C4-2B (cell line): ENCODE measurements around the gene ATP8B2.

Experiments
- CTCF ChIP-seq: fragments of 450-650 bp; conservative IDR thresholded peaks from 2 replicates; pipeline ENCODE4 v1.5.1; 2017; ENCODE audit warnings: mild to moderate bottlenecking
- ZFX ChIP-seq: fragments of 450-650 bp; IDR thresholded peaks from 2 replicates; pipeline ENCODE4 v1.6.1; 2017

GRCh38 chr1:154318386-154318785 is 6.9 kb upstream of the ATP8B2 start:
- TF ChIP-seq CTCF = no peak
- no peak for TF ChIP-seq ZFX
